HG03565 (cell line): Measurements from ENCODE around the gene SLC13A1.
"Not testable (repeated sequence)": the region's sequence is repeated elsewhere in the genome, so short reads cannot be mapped to it uniquely, and the experiment has no call there.

Experiments used
- ATAC-seq: cut with Tn5 transposase; IDR thresholded peaks from one replicate; pipeline ENCODE4 v1.9.1; 2021; ENCODE audit warnings: mild to moderate bottlenecking, moderate library complexity; ENCODE audit not compliant: unreplicated experiment

Gene SLC13A1, protein sequence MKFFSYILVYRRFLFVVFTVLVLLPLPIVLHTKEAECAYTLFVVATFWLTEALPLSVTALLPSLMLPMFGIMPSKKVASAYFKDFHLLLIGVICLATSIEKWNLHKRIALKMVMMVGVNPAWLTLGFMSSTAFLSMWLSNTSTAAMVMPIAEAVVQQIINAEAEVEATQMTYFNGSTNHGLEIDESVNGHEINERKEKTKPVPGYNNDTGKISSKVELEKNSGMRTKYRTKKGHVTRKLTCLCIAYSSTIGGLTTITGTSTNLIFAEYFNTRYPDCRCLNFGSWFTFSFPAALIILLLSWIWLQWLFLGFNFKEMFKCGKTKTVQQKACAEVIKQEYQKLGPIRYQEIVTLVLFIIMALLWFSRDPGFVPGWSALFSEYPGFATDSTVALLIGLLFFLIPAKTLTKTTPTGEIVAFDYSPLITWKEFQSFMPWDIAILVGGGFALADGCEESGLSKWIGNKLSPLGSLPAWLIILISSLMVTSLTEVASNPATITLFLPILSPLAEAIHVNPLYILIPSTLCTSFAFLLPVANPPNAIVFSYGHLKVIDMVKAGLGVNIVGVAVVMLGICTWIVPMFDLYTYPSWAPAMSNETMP

DNA sequence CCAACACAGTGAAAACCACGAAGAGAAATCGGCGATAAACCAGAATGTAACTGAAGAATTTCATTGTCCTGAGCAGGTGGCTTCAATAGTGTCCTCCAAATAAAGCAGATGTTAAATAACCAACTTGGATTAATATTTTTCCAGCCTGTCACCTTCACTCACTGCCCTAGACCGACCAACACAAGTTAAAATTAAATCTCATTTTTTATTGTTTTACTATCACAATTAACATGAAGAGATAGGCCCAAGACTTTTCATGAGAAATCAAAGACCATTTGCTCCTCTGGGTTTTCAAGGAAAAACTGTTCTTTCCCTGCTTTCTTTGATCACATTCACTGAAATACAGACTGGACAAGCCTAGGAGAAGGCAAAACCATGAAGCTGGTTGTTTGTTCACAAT is at the start of gene SLC13A1:
Gene SLC13A1, minus strand, starts transcription at position 87 of the 400 bp plus-strand sequence. Its CDS starts 23 bp downstream, at position 64.
- ATAC-seq, result no peak

DNA sequence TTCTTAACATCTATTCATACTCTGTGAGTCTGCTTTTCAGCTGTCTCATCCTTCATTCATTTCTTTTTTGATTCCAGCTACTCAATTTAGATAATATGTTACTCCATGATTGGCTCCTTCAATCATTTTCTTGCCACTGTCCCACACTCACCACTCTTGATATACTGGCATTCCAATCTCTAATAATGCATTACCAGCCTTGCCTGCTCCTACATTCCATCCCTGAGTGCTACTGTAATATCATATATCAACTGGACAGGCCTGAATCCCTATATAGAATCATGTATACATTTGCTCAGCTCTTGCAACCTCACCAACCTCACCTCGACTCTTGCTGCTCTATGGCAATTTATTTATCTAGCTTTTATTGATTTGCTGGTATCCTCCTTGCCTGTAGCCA is 45.0 kb upstream of the SLC13A1 start:
- ATAC-seq, result no peak

DNA sequence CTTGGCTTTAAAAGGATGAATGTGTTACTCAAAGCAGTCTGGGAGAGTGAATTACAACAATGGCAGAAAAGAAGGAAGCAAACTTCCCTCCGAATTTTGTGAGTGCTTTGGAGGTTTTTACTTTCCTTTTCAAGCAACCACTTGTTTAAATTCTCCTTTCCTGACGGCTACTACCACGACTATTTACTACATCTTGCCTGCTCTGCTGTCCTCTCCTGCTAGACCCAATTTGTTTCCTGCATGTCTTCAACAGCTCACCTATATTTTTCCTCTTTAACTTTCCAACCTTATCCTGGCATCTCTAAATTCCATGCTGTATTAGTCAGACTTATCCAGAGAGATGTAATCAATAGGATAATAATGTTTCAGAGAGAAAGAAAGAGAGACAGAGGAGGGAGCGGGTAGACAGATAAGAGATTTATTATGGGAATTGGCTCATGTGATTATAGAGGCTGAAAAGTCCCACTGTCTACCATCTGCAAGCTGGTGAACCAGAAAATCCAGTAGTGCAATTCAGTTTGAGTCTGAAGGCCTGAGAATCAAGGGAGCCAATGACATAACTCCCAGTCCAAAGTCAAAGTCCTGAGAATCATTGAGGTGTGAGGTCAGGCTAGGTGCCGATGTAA is 42.8 kb upstream of the SLC13A1 start:
- no peak for ATAC-seq

DNA sequence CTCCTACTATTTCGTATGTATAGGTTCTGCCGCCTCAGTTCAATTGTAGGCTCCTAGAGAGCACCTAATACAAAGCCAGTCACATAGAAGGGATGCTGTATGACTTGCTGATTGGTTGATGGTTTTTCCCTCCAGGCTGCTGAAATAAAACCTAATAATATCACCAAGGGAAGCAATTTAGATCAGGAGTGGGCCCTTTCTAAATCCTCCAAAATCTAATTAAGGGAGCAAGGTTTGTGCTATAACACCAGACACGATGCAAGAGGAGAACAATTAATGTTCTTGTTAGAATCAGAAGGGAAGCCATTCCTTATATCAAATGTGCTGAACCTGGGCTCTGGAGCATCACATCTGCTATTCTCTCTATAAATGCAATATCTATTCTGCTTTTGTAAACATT is 42.0 kb upstream of the SLC13A1 start:
- ATAC-seq, result no peak

DNA sequence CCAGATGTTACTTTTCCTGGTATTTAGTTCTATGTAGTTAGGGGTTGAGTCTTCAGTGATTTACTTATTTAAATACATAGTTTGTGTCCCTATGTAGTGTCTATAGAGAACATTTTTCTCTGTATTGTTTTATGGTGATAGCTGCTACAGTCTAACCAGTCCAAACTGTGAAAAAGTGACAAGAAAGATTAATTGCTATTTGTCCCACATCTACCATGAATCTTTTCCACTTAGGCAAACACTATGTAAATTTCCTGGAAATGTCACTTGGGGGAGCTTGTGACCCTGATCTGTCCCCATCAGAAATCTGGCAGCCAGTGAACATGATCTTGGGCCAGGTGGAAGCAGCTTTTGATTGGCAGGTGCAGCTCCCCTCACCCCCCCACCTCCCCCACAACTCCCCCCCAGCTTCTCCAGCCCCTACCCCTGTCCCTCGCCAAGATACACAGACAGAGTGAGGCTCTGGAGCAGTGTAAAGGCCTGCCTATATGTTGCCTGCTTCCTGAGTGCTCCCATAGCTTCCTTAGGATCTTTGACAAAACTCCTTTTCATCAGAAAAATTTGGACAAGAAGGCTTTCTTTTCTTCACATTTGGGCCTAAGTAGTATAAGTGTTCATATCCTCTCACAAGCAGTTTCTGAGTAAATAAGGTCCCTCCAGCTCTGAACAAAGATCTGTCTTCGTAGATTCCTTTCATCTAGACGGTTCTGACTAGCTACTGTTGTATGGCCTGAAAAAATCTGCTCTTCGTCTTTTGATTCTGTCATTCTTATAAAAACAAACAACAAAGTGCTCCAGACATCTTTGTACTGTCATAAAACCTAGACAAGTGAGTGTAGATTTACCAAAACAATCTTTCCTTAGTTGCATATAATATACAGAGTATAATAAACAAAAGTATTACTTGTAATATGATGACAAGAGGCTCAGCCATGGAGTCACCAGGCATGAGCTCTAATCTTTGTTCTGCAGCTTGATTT is 31.5 kb upstream of the SLC13A1 start:
- ATAC-seq, result no peak

DNA sequence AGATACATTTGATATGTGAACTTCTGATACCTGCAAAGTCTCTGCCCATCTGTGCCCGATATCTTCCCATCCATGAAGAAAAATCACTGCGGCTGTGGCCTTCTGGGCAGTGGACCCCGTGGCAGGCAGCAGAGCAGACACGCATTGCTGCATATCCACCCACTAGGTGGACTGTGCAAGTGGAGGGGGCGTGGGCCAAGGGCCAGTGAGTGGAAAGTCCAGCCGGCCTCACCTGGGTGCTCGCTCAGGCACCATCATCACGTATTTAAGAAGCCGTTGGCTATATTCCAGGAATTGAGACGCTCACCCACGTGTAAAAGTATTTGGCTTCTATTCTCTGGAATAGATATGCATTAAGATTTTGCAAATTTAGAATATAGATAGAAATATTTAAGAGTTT is 30.8 kb upstream of the SLC13A1 start:
- no peak for ATAC-seq

DNA sequence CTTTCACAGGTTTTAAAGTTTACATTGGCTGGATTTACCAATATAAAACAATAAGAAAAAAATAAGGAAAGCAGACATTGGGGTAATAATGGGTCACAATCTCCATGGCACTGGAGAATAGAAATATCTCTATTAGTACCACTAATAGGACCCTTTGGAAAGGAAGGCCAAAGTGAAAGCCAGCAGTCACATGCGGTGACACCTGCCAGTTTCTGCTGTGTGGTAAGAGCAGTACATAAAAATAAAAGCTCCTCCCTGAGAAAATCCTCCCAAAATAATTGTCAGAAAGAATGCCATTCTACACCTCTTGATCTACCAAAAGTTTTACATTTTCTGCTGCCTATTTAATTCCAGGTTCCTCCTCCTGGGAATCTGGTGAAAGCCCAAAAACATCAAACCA is 30.4 kb upstream of the SLC13A1 start:
- ATAC-seq, result no peak

DNA sequence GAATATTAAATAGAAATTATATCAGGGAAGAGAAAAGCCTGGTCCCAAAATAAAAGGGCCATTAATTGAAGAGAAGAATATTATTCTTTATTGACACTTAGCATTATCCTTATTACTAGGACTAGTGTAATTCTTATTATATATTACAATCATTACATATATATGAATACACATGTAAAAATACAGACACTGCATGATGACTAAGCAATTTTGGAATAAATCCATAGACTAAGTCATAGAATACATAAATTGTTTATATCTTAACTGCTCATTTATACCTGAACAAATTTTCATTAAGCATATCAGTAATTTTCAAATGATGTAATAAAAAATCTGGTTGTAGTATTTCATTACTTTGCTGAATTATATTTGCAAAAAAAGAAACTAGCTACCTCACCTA is 29.7 kb upstream of the SLC13A1 start:
- ATAC-seq, result no peak

DNA sequence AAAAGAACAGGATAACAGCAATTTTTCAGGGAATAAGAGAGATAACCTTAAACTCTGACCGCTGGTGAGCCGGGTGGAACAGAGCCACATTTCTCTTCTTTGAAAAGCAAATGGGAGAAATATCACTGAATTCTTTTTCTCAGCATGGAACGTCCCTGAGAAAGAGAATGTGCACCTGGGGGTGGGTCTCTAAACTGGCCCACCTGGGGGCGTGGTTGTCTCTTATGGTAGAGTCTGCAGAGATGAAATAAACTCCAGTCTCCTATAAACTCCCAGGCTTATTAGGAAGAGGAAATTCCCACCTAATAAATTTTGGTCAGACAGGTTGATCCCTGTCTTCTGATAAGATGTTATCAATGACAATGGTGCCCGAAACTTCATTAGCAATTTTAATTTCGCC is 27.9 kb upstream of the SLC13A1 start:
- ATAC-seq, result not testable (repeated sequence)

DNA sequence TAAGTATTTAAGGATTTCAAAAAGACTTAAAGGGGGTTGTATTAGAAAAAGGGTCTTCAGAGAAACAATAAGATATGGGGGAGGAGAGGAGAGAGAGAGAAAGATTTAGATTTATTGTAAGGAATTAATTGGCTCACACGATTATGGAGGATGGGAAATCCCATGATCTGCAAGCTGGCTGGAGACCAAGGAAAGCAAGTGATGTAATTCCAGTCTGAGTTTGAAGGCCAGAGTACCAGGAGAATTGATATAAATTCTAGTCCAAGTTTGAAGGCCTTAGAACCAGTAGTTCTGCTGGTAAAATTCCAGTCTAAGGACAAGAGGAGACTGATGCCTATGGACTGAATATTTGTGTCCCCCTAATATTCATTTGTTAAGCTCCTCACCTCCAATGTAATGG is 20.6 kb upstream of the SLC13A1 start:
- no peak for ATAC-seq

DNA sequence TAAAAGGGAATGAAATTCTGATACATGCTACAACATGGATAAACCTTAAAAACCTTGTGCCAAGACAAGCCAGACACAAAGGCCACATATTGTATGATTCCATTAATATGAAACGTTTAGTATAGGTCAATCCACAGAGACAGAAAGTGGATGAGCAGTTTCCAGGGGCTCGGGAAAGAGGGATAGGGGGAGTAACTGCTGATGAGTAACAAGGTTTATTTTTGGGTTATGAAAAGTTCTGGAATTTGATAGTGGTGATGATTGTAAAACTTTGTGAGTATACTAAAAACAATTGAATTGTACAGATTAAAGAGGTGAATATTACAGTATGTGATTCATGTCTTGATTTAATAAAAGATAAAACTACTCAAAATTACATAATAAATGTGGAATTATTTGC is 19.1 kb upstream of the SLC13A1 start:
- ATAC-seq, result no peak

DNA sequence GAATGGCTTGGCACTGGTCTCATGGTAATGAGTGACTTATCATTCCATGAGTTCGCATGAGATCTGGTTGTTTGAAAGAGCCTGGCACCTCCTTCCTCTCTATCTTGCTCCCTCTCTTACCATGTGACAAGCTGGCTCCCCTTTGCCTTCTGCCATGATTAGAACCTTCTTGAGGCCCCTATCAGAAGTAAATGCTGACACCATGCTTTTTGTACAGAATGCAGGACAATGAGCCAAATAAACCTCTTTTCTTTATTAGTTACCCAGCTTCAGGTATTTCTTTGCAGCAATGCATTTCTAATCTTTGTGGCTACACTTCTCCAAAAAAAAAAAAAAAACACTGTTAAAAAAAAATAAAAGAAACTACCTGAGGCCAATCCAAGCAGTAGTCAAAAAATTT is 17.1 kb upstream of the SLC13A1 start:
- ATAC-seq, result no peak

DNA sequence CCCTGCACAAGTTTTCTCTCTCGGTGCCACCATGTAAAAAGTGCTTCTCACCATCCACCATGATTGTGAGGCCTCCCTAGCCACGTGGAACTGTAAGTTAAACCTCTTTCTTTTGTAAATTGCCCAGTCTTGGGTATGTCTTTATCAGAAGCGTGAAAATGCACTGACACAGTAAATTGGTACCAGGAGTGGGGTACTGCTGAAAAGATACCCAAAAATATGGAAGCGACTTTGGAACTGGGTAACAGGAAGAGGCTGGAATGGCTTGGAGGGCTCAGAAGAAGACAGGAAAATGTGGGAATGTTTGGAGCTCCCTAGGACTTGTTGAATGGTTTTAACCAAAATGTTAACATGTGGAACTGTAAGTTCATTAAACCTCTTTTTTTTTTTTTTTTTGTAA is 15.6 kb upstream of the SLC13A1 start:
- no peak for ATAC-seq

DNA sequence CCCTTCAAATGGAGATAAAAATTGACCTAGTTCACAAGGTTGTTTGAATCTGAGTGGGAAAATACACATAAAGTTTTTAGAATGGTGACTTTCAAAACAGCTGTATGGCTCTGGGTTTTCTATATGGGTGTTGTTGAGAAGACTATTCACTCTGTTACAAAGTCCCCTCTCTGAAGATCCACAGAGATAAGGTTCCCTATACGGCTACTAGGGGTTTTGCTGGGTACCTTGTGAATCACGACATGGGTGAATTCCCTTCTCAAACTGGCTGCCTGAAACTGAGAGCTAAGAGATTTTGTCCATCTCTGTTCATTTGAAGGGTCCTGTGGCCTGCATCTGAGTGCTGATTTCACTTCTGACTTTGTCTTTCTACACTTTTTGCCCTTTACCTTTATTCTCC is 11.8 kb upstream of the SLC13A1 start:
- peak; percentile 41 for ATAC-seq

DNA sequence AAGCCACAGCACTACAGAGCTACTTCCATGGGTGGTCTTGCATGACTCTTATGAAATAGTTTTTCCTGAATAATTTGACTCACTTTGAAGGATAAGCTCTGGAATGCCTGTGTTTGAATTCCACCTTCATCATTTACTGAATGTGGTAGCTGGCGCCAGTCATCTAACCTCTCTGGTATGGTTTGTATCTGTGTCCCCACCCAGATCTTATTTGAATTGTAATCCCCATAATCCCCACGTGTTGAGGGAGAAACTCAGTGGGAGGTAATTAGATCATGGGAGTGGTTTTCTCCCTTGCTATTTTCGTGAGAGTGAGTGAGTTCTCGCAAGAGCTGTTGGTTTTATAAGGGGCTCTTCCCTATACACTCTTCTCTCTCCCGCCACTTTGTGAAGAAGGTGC is 11.2 kb upstream of the SLC13A1 start:
- ATAC-seq, result no peak

DNA sequence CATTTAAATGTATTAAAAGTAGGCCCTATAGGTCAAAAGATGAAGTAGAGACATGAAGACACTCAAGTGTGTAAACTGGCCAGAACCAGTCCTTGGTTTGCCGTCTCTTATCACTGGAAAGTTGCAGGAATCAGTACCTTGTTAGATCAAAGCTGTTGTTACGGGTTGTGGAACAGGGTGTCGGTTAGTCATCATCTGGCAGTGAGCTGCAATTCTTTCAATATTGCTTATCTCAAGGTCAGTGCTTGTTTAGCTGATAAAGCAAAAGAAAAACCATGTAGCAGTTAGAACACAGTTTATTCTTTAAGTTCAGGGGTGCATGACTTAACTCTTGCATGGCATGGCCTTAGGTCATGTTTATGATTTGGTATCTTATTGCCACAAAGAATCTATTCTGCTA is 10.0 kb upstream of the SLC13A1 start:
- ATAC-seq, result no peak

DNA sequence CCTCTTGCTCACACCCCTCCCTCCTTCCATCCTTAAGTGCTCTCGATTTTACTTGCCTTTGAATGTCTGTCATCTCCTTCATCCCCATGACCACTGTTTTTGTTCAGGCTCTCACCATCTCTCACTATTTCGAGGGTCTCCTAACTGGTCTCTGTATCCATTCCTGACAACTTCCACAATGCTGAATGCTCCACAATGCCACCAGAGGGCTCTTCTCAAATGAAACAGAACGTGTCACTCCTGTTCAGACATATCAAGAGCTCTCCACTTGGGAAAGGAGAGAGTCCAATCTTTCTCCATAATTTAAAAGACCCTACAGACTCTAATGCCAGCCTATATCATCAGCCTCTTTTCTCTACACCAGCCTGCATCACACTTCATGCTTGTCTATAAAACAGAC is 9.0 kb upstream of the SLC13A1 start:
- ATAC-seq, result no peak

DNA sequence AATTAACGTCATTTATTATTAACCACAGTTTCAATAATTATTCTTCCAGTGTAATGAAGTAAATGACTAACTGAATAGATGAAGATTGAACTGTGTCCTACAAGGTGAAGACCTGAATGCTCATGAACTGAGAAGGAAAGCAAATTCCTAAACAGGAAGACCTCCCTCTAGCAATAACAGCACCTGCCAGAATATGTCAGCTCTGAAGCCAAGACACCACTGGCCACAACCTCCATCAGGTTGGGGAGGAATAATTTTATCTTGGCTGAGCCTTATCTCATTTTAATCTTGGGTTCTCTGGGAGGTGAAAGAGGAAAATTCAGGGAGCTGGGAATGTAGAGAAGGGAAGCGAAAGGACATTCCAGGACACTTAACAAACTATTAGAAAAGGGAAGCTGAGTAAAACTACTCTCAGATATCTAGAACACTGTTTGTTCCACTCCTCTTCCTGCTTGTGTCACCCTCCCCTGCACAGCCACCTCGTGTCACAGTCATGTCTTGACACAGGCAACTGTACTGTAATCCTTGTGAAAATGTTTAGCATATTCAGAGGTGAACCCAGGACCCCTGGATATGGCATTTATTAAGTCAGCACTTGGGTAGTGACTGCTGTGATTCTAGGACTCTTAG is 4.6 kb upstream of the SLC13A1 start:
- no peak for ATAC-seq

DNA sequence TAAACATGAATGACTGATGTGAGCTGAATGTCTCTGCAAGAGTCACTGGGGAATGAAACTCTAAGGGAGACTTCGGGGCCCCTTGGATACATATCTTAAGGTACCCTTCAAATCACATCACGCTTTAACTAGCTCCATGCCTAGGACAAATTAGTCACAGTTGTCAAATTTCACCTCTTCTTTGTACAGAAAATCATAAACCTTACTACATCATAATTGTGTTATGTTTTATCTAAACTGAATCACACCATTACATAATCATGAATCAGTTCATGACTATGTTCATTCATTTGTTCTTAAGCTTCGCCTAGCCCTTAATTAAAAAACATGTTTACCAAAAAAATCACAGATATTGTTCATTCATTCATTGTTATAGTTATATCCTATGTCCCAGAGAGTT is 2.1 kb upstream of the SLC13A1 start:
- ATAC-seq, result no peak
